GM18502 (cell line): ENCODE data around the gene C1orf216.
"Not testable (repeated sequence)": the region's sequence is repeated elsewhere in the genome, so short reads cannot be mapped to it uniquely, and the experiment has no call there.

Experiments used
- ATAC-seq: cut with Tn5 transposase; IDR thresholded peaks from one replicate; pipeline ENCODE4 v1.9.1; 2021; ENCODE audit warnings: mild to moderate bottlenecking; ENCODE audit not compliant: unreplicated experiment, poor library complexity

Gene C1orf216

DNA sequence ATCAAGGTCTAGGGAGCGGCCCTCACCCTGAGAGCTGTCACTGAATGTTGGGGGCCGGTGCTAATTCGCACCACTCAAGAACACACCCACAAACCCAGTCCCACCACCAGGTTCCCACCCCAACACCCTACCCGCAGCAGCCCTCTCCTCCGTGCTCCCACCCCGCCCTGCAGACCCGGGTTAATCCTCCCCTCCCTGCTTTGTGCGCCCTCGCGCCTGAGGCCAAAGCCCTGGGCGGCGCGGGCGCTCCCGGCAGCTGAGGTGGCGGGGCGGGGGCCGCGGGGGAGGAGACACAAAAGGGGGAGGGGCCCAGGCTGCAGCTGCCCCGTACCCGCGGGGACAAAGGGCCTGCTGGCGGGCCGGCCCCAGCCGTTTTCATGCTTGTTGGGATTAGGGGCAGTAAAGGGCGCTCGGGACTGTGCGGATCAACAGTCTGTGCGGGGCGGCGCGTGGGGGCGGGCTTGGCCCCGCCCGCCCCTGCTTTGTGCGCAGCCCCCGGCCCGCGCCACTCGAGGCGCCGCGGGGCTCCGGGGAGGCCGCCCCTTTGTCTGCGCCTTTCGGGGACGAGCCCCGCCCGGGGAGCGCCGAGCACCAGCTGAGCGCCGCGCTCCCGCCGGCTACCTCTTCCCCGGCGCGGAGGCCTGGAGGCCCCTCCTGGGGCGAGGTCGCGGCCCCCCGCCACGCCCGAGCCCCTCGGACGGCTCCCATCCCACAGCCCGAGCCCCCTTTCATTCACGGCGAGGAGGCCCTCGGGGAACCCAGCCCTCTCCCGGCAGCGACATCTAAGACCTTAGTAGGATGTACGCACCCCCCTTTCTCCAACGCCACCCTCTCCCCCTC, 10.9 kb downstream of the C1orf216 start:
- no peak for ATAC-seq

DNA sequence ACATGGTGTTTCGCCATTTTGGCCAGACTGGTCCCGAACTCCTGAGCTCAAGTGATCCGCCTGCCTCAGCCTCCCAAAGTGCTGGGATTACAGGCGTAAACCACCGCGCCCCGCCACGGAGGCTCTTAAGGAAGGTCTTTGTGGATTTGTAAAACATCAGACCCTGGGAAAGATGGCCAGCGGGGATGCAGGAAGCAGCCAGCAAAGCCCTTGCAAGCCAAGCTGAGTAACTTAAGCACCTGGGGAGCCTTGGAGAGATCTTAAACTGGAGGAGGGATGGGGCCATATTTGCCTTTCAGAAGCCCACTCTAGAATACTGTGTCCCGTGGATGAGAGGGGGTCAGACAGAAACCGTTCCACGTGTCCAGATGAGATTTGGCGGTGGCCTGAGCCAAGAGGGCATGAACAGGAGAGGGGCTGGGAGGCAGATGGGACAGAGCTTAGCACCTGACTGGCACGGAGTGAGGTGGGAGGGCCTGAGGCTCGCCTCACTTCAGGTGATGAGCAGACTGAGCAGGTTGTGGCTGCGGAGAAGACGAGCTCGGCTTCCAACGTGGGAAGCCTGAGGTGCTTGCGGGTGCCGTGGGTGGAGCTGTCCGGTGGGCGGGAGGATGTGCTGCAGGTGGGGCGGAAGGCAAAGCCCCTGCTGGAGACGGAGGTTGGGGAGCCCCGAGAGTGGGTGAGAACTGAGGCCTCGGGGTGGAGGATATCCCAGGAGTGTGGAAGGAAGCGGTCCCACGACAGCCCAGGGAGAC, 11.7 kb downstream of the C1orf216 start:
- ATAC-seq, result no peak

GRCh38 chr1:35702508-35702907, 16.2 kb downstream of the C1orf216 start:
- ATAC-seq, result no peak

DNA sequence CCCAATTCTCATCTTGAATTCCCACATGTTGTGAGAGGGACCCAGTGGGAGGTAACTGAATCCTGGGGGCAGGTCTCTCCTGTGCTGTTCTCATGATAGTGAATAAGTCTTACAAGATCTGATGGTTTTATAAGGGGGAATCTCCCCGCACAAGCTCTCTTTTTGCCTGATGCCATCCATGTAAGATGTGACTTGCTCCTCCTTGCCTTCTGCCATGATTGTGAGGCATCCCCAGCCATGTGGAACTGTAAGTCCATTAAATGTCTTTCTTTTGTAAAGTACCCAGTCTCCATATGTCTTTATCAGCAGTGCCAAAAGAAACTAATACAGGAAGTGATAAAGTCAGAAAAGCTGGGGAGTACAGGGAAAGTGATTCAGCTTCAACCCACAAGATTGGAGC, 19.5 kb downstream of the C1orf216 start:
- not testable (repeated sequence) for ATAC-seq

- no peak for ATAC-seq
Measured at GRCh38 chr1:35692317-35692716, 26.4 kb downstream of the C1orf216 start.

DNA sequence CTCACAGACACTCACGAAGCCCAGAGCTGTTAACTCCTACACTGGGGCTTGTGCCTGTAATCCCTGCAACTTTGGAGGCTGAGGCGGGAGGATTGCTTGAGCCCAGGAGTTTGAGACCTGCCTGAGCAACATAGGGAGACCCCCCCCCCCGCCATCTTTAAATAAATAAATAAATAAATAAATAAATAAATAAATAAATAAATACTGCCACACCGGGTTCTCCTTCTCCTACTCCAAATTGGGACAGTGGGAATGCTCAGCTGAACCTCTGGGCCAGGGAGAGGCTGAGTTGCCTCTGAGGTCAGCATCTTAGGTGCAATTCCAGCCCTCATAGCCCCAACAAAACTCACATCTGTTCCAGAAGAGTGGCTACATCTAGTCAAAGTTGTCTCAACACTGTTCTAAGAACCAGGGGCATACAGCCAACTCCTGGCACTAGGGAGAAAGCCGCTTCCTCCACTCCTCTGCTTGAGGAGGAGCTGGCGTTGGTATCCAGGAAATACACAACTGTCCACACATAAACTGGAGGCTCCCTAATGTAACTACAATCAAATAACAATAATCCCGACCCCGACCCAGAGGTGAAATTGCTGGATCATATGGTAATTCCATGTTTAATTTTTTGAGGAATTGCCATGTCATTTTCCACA, 27.0 kb downstream of the C1orf216 start:
- ATAC-seq, result no peak

- no peak for ATAC-seq
Measured at GRCh38 chr1:35691080-35691479, 27.6 kb downstream of the C1orf216 start.

- not testable (repeated sequence) for ATAC-seq
Measured at GRCh38 chr1:35690103-35690502, 28.6 kb downstream of the C1orf216 start.

DNA sequence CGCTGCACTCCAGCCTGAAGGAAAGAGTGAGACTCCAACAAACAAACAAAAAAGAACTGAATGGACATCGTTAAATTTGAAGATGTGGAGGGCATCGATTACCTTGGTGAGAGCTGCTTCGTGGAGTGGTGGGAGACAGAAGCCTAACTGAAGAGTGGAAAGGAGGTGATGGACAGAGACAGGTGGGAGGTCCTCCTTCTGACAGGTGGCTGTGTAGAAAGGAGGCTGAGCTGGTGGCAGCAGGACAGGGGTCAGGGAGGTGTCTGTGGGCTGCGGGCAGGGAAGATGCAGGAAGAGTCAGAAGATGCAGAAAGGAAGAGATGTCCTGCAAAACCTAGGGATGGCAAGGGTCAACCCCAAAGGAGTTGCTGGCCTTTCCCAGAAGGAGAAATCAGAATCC, 30.5 kb downstream of the C1orf216 start:
- ATAC-seq, result no peak

GRCh38 chr1:35683012-35683411, 35.7 kb downstream of the C1orf216 start:
- no peak for ATAC-seq

DNA sequence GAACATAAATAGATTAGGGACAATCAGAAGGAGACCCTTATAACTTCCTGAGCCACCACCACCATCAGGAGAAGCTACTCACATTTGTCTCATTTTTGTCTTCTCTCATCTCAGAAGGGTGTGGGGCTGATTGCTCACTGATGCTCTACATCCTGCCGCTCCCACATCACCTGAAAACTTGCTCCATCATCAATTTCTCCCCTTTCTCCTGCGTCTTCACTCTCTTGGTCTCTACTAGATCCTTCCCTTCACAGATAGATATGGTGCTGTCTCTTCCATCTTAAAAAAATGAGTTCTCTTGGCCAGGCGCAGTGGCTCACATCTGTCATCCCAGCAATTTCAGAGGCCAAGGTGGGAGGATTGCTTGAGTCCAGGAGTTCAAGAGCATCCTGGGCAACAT, 38.4 kb downstream of the C1orf216 start:
- no peak for ATAC-seq

- ATAC-seq, result no peak
Measured at GRCh38 chr1:35675773-35676172, 42.9 kb downstream of the C1orf216 start.

GRCh38 chr1:35674111-35674510, 44.6 kb downstream of the C1orf216 start:
- ATAC-seq, result no peak

DNA sequence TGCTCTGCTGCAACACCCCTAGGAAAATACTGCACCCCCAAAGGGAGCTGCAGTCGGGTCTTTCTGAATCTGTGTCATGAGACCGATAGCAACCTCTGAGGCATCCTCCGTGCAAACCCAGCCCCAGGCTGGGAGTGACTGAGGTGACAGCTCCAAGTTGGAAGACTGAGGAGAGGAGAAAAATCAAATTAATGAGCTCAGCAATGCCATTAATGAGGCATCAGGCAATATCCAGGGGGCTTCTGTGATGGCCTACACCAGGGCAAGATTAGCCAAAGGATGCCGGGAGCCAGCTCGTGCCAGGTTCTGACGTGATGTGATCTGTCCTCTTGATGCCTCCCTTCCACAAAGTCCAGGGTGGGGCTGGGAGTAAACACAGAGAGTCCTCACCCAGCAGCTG, 46.6 kb downstream of the C1orf216 start:
- ATAC-seq, result no peak

DNA sequence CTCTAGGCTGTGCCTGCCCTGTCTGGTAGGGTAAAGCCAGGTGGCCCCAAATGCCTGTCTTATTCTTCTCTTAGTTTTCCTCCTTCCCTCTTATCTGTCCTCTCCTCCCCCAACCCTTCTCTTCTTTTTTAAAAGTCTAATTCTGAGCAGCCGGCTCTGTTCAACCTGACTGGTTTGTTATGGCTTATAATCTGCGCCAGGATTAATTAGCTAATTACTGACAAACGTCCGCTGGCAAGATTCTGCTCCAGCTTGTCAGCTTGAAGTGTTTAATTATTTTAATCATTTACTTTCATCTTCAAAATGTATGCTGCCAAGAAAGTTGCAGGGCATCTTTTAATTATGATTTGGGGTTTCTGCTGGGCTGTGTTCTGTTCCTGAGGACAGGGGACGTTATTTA, 50.2 kb downstream of the C1orf216 start:
- no peak for ATAC-seq

DNA sequence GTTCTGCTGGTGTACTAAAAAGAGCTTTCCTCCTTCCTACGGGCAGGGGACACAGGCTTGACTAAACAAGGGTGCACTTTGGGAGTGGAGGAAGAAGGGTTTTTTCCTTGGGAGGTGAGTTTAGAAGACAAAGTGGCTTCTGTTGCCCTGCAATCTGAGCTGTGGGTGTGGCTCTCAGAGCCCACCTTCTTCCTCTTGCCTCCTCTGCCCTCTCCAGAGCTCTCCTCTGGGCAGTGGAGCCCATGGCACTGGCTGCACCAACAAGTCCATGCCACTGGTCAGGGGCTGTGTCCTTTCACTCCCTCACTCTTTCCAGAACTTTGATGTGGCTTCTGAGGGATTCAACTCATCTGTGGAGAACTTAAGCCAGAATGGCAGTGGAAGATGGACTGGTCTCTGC, 51.8 kb downstream of the C1orf216 start:
- ATAC-seq, result no peak

GRCh38 chr1:35666216-35666615, 52.5 kb downstream of the C1orf216 start:
- ATAC-seq, result no peak
